Measurements from ENCODE around the gene CPZ.

Gene CPZ

GRCh38 chr4:8585186-8585585 lies 7.4 kb upstream of the CPZ start:
- in situ Hi-C loops (cut with MboI; ENCODE audit: low sequenced_read_pairs, unreplicated experiment): no loop called here
- no peak for DNase-seq (ENCODE audit: low spot score)
- TF ChIP-seq CTCF (IDR thresholded peaks at IDR 0.05; ENCODE audit: borderline replicate concordance, control extremely low read depth, extremely low read depth, insufficient read depth, missing control alignments): no peak

- no peak for DNase-seq (ENCODE audit: low spot score)
- no peak for TF ChIP-seq CTCF (IDR thresholded peaks at IDR 0.05; ENCODE audit: borderline replicate concordance, control extremely low read depth, extremely low read depth, insufficient read depth, missing control alignments)
- in situ Hi-C loops (cut with MboI; ENCODE audit: low sequenced_read_pairs, unreplicated experiment): no loop called here
Observed at GRCh38 chr4:8585721-8586212, 6.8 kb upstream of the CPZ start.

- no peak for TF ChIP-seq CTCF (IDR thresholded peaks at IDR 0.05; ENCODE audit: borderline replicate concordance, control extremely low read depth, extremely low read depth, insufficient read depth, missing control alignments)
- in situ Hi-C loops (cut with MboI; ENCODE audit: low sequenced_read_pairs, unreplicated experiment): no loop called here
- DNase-seq (ENCODE audit: low spot score): no peak
Observed at GRCh38 chr4:8586246-8586645, 6.3 kb upstream of the CPZ start.

- DNase-seq (ENCODE audit: low spot score): no peak
- TF ChIP-seq CTCF (IDR thresholded peaks at IDR 0.05; ENCODE audit: borderline replicate concordance, control extremely low read depth, extremely low read depth, insufficient read depth, missing control alignments): no peak
- in situ Hi-C loops (cut with MboI; ENCODE audit: low sequenced_read_pairs, unreplicated experiment): no loop called here
Observed at GRCh38 chr4:8586671-8587468, 5.7 kb upstream of the CPZ start.

- no peak for TF ChIP-seq CTCF (IDR thresholded peaks at IDR 0.05; ENCODE audit: borderline replicate concordance, control extremely low read depth, extremely low read depth, insufficient read depth, missing control alignments)
- in situ Hi-C loops (cut with MboI; ENCODE audit: low sequenced_read_pairs, unreplicated experiment): no loop called here
- DNase-seq (ENCODE audit: low spot score): no peak
Observed at GRCh38 chr4:8587469-8588195, 4.9 kb upstream of the CPZ start.

- no peak for DNase-seq (ENCODE audit: low spot score)
- in situ Hi-C loops (cut with MboI; ENCODE audit: low sequenced_read_pairs, unreplicated experiment): no loop called here
- TF ChIP-seq CTCF (IDR thresholded peaks at IDR 0.05; ENCODE audit: borderline replicate concordance, control extremely low read depth, extremely low read depth, insufficient read depth, missing control alignments): no peak
Observed at GRCh38 chr4:8588196-8588470, 4.4 kb upstream of the CPZ start.

Measured in GM13976 (cell line).